ENCODE data around the gene EPHB1.

The EPHB1 gene

DNA sequence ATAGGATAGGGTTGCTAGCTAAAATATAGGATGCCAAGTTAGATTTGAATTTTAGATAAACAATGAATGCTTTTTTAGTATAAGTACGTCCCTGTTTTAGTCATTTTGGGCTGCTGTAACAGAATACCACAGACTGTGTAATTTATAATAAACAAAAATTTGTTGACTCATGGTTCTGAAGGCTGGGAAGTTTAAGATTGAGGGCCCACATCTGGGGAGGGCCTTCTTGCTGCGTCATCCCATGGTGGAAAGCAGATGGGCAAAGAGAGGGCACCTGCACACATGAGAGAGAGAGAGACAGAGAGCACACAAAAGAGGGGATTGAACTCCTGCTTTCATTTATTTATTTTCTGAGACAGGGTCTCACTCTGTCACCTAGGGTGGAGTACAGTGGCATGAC lies 246.5 kb downstream of the EPHB1 start (continued):
- TF ChIP-seq PPARA (CRISPR knock-in tag; IDR thresholded peaks at IDR 0.05; ENCODE audit: borderline replicate concordance) (no peak), ZNF70 (CRISPR knock-in tag; IDR thresholded peaks at IDR 0.05) (no peak), ZFP3 (CRISPR knock-in tag; IDR thresholded peaks at IDR 0.05) (no peak)

DNA sequence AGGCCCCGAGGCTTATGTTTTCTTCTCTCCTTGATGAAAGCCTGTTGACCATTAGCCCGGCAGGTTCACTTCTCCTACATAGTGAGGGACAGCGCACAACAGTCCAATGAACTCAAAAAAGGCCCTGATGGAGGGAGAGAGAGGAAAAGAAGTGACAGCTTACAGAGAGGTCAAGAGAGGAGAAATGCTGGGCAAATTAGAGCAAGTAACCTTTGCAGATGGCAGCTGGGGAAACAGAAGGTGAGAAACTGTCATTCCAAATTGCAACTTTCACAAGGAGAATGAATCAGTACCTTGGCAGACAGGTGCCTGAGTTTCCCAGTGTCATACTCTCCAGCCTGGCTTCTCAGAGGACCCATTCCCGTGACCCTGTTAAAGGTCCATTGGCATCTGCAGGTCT lies 252.0 kb downstream of the EPHB1 start:
- TF ChIP-seq GLIS3 (CRISPR knock-in tag; IDR thresholded peaks at IDR 0.05) (no peak), RARB (CRISPR knock-in tag; IDR thresholded peaks at IDR 0.05) (no peak), ZFP30 (CRISPR knock-in tag; IDR thresholded peaks at IDR 0.05) (no peak), ZC3H10 (CRISPR knock-in tag; IDR thresholded peaks at IDR 0.05) (no peak), ISL1 (CRISPR knock-in tag; IDR thresholded peaks at IDR 0.05) (no peak), SNAI2 (CRISPR knock-in tag; IDR thresholded peaks at IDR 0.05) (no peak)
- TF ChIP-seq, protein P1, sequence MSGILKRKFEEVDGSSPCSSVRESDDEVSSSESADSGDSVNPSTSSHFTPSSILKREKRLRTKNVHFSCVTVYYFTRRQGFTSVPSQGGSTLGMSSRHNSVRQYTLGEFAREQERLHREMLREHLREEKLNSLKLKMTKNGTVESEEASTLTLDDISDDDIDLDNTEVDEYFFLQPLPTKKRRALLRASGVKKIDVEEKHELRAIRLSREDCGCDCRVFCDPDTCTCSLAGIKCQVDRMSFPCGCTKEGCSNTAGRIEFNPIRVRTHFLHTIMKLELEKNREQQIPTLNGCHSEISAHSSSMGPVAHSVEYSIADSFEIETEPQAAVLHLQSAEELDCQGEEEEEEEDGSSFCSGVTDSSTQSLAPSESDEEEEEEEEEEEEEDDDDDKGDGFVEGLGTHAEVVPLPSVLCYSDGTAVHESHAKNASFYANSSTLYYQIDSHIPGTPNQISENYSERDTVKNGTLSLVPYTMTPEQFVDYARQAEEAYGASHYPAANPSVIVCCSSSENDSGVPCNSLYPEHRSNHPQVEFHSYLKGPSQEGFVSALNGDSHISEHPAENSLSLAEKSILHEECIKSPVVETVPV (CRISPR knock-in tag; IDR thresholded peaks at IDR 0.05) = no peak
- TF ChIP-seq, protein P2, sequence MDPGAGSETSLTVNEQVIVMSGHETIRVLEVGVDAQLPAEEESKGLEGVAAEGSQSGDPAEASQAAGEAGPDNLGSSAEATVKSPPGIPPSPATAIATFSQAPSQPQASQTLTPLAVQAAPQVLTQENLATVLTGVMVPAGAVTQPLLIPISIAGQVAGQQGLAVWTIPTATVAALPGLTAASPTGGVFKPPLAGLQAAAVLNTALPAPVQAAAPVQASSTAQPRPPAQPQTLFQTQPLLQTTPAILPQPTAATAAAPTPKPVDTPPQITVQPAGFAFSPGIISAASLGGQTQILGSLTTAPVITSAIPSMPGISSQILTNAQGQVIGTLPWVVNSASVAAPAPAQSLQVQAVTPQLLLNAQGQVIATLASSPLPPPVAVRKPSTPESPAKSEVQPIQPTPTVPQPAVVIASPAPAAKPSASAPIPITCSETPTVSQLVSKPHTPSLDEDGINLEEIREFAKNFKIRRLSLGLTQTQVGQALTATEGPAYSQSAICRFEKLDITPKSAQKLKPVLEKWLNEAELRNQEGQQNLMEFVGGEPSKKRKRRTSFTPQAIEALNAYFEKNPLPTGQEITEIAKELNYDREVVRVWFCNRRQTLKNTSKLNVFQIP (CRISPR knock-in tag; IDR thresholded peaks at IDR 0.05; ENCODE audit: borderline replicate concordance, low read depth) = no peak
- TF ChIP-seq, protein P3, sequence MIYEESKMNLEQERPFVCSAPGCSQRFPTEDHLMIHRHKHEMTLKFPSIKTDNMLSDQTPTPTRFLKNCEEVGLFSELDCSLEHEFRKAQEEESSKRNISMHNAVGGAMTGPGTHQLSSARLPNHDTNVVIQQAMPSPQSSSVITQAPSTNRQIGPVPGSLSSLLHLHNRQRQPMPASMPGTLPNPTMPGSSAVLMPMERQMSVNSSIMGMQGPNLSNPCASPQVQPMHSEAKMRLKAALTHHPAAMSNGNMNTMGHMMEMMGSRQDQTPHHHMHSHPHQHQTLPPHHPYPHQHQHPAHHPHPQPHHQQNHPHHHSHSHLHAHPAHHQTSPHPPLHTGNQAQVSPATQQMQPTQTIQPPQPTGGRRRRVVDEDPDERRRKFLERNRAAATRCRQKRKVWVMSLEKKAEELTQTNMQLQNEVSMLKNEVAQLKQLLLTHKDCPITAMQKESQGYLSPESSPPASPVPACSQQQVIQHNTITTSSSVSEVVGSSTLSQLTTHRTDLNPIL (CRISPR knock-in tag; IDR thresholded peaks at IDR 0.05; ENCODE audit: low read depth) = no peak
- TF ChIP-seq, protein P4, sequence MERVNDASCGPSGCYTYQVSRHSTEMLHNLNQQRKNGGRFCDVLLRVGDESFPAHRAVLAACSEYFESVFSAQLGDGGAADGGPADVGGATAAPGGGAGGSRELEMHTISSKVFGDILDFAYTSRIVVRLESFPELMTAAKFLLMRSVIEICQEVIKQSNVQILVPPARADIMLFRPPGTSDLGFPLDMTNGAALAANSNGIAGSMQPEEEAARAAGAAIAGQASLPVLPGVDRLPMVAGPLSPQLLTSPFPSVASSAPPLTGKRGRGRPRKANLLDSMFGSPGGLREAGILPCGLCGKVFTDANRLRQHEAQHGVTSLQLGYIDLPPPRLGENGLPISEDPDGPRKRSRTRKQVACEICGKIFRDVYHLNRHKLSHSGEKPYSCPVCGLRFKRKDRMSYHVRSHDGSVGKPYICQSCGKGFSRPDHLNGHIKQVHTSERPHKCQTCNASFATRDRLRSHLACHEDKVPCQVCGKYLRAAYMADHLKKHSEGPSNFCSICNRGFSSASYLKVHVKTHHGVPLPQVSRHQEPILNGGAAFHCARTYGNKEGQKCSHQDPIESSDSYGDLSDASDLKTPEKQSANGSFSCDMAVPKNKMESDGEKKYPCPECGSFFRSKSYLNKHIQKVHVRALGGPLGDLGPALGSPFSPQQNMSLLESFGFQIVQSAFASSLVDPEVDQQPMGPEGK (CRISPR knock-in tag; IDR thresholded peaks at IDR 0.05; ENCODE audit: borderline replicate concordance) = no peak
- ATAC-seq = no peak

DNA sequence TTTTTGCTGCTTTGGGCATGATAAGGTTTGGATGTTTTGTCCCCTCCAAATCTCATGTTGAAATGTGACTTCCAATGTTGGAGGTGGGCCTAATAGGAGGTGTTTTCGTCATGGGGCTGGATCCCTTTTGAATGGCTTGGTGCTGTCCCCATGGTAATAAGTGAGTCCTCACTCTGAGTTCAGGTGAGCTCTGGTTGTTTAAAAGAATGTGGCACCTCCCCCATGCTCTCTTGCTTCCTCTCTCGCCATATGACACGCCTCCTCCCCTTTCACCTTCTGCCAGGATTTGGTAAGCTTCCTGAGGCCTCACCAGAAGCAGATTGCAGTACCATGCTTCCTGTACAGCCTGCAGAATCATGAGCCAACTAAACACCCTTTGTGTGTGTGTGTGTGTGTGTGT lies 255.5 kb downstream of the EPHB1 start:
- no peak for ATAC-seq
- TF ChIP-seq ZC3H10 (CRISPR knock-in tag; IDR thresholded peaks at IDR 0.05) (no peak), RARB (CRISPR knock-in tag; IDR thresholded peaks at IDR 0.05) (no peak), ISL1 (CRISPR knock-in tag; IDR thresholded peaks at IDR 0.05) (no peak), SNAI2 (CRISPR knock-in tag; IDR thresholded peaks at IDR 0.05) (no peak), CSDC2 (CRISPR knock-in tag; IDR thresholded peaks at IDR 0.05) (no peak), BACH2 (CRISPR knock-in tag; IDR thresholded peaks at IDR 0.05; ENCODE audit: borderline replicate concordance) (no peak), ESRRG (CRISPR knock-in tag; IDR thresholded peaks at IDR 0.05) (no peak), GLIS3 (CRISPR knock-in tag; IDR thresholded peaks at IDR 0.05) (no peak), ARNTL (CRISPR knock-in tag; IDR thresholded peaks at IDR 0.05; ENCODE audit: borderline replicate concordance, low read depth) (no peak), ZNF8 (CRISPR knock-in tag; IDR thresholded peaks at IDR 0.05) (no peak), ZFP3 (CRISPR knock-in tag; IDR thresholded peaks at IDR 0.05) (no peak), TCF4 (CRISPR knock-in tag; IDR thresholded peaks at IDR 0.05; ENCODE audit: borderline replicate concordance) (no peak), TOX (CRISPR knock-in tag; IDR thresholded peaks at IDR 0.05; ENCODE audit: borderline replicate concordance) (no peak), ZNF70 (CRISPR knock-in tag; IDR thresholded peaks at IDR 0.05) (no peak), ZNF565 (CRISPR knock-in tag; conservative IDR thresholded peaks at IDR 0.05; ENCODE audit: low read depth) (no peak)
- TF ChIP-seq, protein P2 (CRISPR knock-in tag; IDR thresholded peaks at IDR 0.05; ENCODE audit: borderline replicate concordance, low read depth) = no peak
- TF ChIP-seq, protein P1 (CRISPR knock-in tag; IDR thresholded peaks at IDR 0.05) = no peak
- TF ChIP-seq, protein P3 (CRISPR knock-in tag; IDR thresholded peaks at IDR 0.05; ENCODE audit: low read depth) = no peak
- TF ChIP-seq, protein P5, sequence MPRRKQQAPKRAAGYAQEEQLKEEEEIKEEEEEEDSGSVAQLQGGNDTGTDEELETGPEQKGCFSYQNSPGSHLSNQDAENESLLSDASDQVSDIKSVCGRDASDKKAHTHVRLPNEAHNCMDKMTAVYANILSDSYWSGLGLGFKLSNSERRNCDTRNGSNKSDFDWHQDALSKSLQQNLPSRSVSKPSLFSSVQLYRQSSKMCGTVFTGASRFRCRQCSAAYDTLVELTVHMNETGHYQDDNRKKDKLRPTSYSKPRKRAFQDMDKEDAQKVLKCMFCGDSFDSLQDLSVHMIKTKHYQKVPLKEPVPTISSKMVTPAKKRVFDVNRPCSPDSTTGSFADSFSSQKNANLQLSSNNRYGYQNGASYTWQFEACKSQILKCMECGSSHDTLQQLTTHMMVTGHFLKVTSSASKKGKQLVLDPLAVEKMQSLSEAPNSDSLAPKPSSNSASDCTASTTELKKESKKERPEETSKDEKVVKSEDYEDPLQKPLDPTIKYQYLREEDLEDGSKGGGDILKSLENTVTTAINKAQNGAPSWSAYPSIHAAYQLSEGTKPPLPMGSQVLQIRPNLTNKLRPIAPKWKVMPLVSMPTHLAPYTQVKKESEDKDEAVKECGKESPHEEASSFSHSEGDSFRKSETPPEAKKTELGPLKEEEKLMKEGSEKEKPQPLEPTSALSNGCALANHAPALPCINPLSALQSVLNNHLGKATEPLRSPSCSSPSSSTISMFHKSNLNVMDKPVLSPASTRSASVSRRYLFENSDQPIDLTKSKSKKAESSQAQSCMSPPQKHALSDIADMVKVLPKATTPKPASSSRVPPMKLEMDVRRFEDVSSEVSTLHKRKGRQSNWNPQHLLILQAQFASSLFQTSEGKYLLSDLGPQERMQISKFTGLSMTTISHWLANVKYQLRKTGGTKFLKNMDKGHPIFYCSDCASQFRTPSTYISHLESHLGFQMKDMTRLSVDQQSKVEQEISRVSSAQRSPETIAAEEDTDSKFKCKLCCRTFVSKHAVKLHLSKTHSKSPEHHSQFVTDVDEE (CRISPR knock-in tag; IDR thresholded peaks at IDR 0.05) = no peak
- TF ChIP-seq, protein P4 (CRISPR knock-in tag; IDR thresholded peaks at IDR 0.05; ENCODE audit: borderline replicate concordance) = no peak

All from SK-N-SH treated with all-trans-retinoic acid at 6 μM for 48 hours (cell line).